GM23338 (cell line): ENCODE data around the gene GPR4.

ENCODE experiments used
- CREB1 ChIP-seq: fragments of 250-450 bp; sonication (Bioruptor Pico); IDR thresholded peaks from 2 replicates; pipeline ENCODE4 v1.5.0; 2020; ENCODE audit warnings: low read depth, mild to moderate bottlenecking, moderate library complexity
- ETS1 ChIP-seq: IDR thresholded peaks from 2 replicates; pipeline ENCODE4 v1.6.1; 2016; ENCODE audit warnings: antibody characterized with exemption
- EZH2 ChIP-seq: fragments of 200-600 bp; sonication (generic); IDR thresholded peaks from one replicate; pipeline ENCODE4 v1.8.0; 2017; ENCODE audit warnings: antibody characterized with exemption, mild to moderate bottlenecking, low read depth; ENCODE audit not compliant: unreplicated experiment
- EZH2phosphoT487 ChIP-seq: fragments of 200-600 bp; sonication (generic); IDR thresholded peaks from one replicate; pipeline ENCODE4 v1.8.1; 2018; ENCODE audit warnings: antibody characterized with exemption; ENCODE audit not compliant: unreplicated experiment
- JUNB ChIP-seq: IDR thresholded peaks from one replicate; pipeline ENCODE4 v1.6.1; 2016; ENCODE audit warnings: antibody characterized with exemption; ENCODE audit not compliant: unreplicated experiment
- POLR2AphosphoS5 ChIP-seq: IDR thresholded peaks from 2 replicates; pipeline ENCODE4 v1.6.1; 2016; ENCODE audit warnings: antibody characterized with exemption, low read depth
- STAT1 ChIP-seq: IDR thresholded peaks from one replicate; pipeline ENCODE4 v1.6.1; 2016; ENCODE audit warnings: antibody characterized with exemption; ENCODE audit not compliant: unreplicated experiment
- ZNF114 ChIP-seq: fragments of 250-450 bp; sonication (Bioruptor Pico); IDR thresholded peaks from 2 replicates; pipeline ENCODE4 v1.5.0; 2020; ENCODE audit warnings: mild to moderate bottlenecking, moderate library complexity
- ZNF331 ChIP-seq: fragments of 250-450 bp; sonication (Bioruptor Pico); IDR thresholded peaks from 2 replicates; pipeline ENCODE4 v1.5.0; 2020; ENCODE audit warnings: low read depth, mild to moderate bottlenecking, moderate library complexity
- ZNF462 ChIP-seq: fragments of 250-450 bp; sonication (Bioruptor Pico); IDR thresholded peaks from 2 replicates; pipeline ENCODE4 v1.5.0; 2020; ENCODE audit warnings: mild to moderate bottlenecking, moderate library complexity
- TF ChIP-seq, protein P1 (sequence below), 2 experiments: fragments of 200-600 bp in 1 of 2; sonication (generic) in 1 of 2; conservative IDR thresholded peaks; 2 replicates each; pipeline versions ENCODE4 v1.5.1 to v1.6.1; 2016 to 2017; ENCODE audit warnings: antibody characterized with exemption in 2 of 2, low read depth in 2 of 2, mild to moderate bottlenecking in 2 of 2, moderate library complexity in 1 of 2
- TF ChIP-seq, protein P2 (sequence below): IDR thresholded peaks from one replicate; pipeline ENCODE4 v1.6.1; 2018; ENCODE audit warnings: antibody characterized with exemption; ENCODE audit not compliant: unreplicated experiment

DNA sequence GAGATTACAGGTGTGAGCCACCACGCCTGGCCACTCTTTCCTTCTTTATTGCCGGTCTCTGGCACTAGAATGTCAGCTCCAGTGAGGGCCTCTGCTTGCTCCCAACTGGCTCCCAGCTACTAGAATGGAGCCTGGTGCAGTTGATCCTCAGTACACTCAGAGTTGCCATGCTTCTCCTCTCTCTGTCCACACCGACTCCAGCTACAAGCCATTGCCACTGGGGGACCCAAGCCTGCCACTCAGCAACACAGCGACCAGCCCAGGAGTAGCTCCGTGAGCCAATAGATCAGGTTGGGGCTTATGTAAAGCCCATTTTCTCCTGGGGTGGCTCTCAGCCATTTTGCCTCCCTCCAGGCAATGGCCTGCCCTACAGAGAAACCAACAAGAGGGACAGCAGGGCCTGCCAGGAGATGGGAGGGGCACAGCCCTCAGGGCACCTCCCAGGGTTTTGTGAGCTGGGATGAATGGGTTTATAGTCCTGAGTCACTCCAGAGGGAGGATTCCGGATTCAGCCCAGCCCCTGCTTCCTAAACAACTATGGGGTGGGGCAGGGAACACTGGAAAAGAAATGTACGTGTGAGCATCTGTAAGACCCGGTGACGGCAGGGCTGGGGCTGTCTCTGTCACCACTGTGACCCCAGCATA, 53.9 kb downstream of the GPR4 start:
- TF ChIP-seq, protein P1, sequence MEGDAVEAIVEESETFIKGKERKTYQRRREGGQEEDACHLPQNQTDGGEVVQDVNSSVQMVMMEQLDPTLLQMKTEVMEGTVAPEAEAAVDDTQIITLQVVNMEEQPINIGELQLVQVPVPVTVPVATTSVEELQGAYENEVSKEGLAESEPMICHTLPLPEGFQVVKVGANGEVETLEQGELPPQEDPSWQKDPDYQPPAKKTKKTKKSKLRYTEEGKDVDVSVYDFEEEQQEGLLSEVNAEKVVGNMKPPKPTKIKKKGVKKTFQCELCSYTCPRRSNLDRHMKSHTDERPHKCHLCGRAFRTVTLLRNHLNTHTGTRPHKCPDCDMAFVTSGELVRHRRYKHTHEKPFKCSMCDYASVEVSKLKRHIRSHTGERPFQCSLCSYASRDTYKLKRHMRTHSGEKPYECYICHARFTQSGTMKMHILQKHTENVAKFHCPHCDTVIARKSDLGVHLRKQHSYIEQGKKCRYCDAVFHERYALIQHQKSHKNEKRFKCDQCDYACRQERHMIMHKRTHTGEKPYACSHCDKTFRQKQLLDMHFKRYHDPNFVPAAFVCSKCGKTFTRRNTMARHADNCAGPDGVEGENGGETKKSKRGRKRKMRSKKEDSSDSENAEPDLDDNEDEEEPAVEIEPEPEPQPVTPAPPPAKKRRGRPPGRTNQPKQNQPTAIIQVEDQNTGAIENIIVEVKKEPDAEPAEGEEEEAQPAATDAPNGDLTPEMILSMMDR (conservative IDR thresholded peaks at IDR 0.05; ENCODE audit: low read depth in 2 of 2) = no peak
- TF ChIP-seq EZH2 (no peak), POLR2AphosphoS5 (no peak), CREB1 (CRISPR knock-in tag) (no peak), EZH2phosphoT487 (no peak), ZNF331 (CRISPR knock-in tag) (no peak), JUNB (no peak), ETS1 (no peak), ZNF462 (no peak), STAT1 (no peak), ZNF114 (CRISPR knock-in tag) (no peak)
- TF ChIP-seq, protein P2, sequence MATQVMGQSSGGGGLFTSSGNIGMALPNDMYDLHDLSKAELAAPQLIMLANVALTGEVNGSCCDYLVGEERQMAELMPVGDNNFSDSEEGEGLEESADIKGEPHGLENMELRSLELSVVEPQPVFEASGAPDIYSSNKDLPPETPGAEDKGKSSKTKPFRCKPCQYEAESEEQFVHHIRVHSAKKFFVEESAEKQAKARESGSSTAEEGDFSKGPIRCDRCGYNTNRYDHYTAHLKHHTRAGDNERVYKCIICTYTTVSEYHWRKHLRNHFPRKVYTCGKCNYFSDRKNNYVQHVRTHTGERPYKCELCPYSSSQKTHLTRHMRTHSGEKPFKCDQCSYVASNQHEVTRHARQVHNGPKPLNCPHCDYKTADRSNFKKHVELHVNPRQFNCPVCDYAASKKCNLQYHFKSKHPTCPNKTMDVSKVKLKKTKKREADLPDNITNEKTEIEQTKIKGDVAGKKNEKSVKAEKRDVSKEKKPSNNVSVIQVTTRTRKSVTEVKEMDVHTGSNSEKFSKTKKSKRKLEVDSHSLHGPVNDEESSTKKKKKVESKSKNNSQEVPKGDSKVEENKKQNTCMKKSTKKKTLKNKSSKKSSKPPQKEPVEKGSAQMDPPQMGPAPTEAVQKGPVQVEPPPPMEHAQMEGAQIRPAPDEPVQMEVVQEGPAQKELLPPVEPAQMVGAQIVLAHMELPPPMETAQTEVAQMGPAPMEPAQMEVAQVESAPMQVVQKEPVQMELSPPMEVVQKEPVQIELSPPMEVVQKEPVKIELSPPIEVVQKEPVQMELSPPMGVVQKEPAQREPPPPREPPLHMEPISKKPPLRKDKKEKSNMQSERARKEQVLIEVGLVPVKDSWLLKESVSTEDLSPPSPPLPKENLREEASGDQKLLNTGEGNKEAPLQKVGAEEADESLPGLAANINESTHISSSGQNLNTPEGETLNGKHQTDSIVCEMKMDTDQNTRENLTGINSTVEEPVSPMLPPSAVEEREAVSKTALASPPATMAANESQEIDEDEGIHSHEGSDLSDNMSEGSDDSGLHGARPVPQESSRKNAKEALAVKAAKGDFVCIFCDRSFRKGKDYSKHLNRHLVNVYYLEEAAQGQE = no peak
